Panc1 (cell line): ENCODE measurements around the gene ADAM33.

Experiments
- SIN3A ChIP-seq: IDR thresholded peaks from 2 replicates; pipeline ENCODE4 v1.6.1; 2012; ENCODE audit warnings: low read depth, mild to moderate bottlenecking, low read length, moderate library complexity, borderline replicate concordance; ENCODE audit not compliant: insufficient read depth
- TCF7L2 ChIP-seq: IDR thresholded peaks from 2 replicates; pipeline ENCODE4 v1.6.1; 2011; ENCODE audit warnings: mild to moderate bottlenecking, low read depth, low read length, inconsistent platforms
- TF ChIP-seq, protein P1 (sequence below), 2 experiments: IDR thresholded peaks; 2 replicates each; pipeline ENCODE4 v1.6.1; 2011 to 2012; ENCODE audit warnings: low read depth in 2 of 2, control low read depth in 1 of 2, low read length in 1 of 2, mild to moderate bottlenecking in 1 of 2, moderate library complexity in 1 of 2; ENCODE audit not compliant: insufficient read depth in 1 of 2

DNA sequence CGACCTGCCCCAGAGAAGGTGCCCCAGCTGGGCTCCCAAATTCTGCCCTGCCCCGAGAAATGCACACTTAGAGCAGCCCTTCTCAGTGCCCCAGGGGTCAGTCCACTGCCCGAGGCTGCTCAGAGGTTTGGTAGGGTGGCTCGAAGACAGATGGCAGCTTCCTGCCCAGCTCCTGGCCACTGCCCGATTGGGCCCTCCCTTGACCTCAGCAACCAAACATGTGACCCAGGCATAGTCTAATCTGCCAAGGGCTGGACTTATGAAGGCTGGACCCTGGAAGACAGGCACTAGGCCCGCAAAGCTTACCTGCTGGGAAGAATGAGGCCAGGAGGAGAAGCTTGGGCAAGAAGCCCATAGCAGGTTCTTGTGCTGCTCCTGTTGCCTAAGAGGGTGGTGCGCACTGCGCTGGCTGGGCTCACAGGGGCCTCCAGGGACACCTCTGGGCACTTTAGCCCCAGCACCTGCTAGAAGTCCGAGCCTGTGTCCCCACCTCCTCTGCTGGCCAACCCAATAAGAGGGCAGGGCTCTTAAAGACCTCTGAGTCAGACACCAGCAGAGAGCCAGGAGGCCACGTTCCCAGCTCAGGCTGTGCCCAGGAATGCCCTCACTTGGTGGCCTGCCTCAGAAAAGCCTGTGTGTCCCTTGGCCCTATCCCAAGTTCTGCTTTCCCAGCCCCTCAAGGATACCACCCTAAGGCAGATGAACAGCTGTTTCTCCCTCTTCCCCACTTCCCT lies 25.1 kb upstream of the ADAM33 start:
- TF ChIP-seq TCF7L2, result no peak
- TF ChIP-seq SIN3A, result no peak
- TF ChIP-seq, protein P1, sequence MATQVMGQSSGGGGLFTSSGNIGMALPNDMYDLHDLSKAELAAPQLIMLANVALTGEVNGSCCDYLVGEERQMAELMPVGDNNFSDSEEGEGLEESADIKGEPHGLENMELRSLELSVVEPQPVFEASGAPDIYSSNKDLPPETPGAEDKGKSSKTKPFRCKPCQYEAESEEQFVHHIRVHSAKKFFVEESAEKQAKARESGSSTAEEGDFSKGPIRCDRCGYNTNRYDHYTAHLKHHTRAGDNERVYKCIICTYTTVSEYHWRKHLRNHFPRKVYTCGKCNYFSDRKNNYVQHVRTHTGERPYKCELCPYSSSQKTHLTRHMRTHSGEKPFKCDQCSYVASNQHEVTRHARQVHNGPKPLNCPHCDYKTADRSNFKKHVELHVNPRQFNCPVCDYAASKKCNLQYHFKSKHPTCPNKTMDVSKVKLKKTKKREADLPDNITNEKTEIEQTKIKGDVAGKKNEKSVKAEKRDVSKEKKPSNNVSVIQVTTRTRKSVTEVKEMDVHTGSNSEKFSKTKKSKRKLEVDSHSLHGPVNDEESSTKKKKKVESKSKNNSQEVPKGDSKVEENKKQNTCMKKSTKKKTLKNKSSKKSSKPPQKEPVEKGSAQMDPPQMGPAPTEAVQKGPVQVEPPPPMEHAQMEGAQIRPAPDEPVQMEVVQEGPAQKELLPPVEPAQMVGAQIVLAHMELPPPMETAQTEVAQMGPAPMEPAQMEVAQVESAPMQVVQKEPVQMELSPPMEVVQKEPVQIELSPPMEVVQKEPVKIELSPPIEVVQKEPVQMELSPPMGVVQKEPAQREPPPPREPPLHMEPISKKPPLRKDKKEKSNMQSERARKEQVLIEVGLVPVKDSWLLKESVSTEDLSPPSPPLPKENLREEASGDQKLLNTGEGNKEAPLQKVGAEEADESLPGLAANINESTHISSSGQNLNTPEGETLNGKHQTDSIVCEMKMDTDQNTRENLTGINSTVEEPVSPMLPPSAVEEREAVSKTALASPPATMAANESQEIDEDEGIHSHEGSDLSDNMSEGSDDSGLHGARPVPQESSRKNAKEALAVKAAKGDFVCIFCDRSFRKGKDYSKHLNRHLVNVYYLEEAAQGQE (IDR thresholded peaks at IDR 0.05; ENCODE audit: insufficient read depth in 1 of 2, low read depth in 2 of 2, low read length in 1 of 2), result no peak
